Spinal cord (tissue), 10 donors: ENCODE data around the gene RAB3GAP2. TPM values are rescaled to one million over a fixed set of nuclear protein-coding genes. Genes with fewer than 3 reads are reported as not detected.
A peak's percentile ranks its signal among the peaks of the same experiment; 100 is the strongest.
"Not testable (repeated sequence)": the region's sequence is repeated elsewhere in the genome, so short reads cannot be mapped to it uniquely, and the experiment has no call there.

Experiments
- DNase-seq, 6 donors: peaks; one replicate each; pipeline versions ENCODE4 v3.0.0 to v3.0.0-alpha.2; 2013 to 2015; ENCODE audit warnings: low spot score in 6 of 6, low read depth in 4 of 6
- H3K27ac ChIP-seq: one replicate; pipeline ENCODE4 v1.5.1; 2013; ENCODE audit warnings: low read depth, low read length, control low read depth
- H3K27me3 ChIP-seq: one replicate; pipeline ENCODE4 v1.6.1; 2013; ENCODE audit warnings: low read length; ENCODE audit not compliant: control insufficient read depth, insufficient read depth
- H3K36me3 ChIP-seq: one replicate; pipeline ENCODE4 v1.6.1; 2013; ENCODE audit warnings: low read length; ENCODE audit not compliant: control insufficient read depth, insufficient read depth
- H3K4me1 ChIP-seq: one replicate; pipeline ENCODE4 v1.6.1; 2013; ENCODE audit warnings: low read length; ENCODE audit not compliant: control insufficient read depth, insufficient read depth
- H3K4me3 ChIP-seq: one replicate; pipeline ENCODE4 v1.5.1; 2013; ENCODE audit warnings: low read depth, low read length, control low read depth
- H3K9me3 ChIP-seq: one replicate; pipeline ENCODE4 v1.6.1; 2013; ENCODE audit warnings: low read length; ENCODE audit not compliant: control insufficient read depth, insufficient read depth
- WGBS: methylation state at CpG from one replicate; pipeline ENCODE4 v1.1.5; 2013; ENCODE audit warnings: missing lambda C conversion rate; ENCODE audit not compliant: insufficient coverage; 5-methylcytosine and 5-hydroxymethylcytosine counted together
- polyA plus RNA-seq, 2 donors: library from polyadenylated mRNA; unstranded; fragments of 120-200 nt; gene quantifications; one replicate each; pipeline ENCODE4 v1.2.1, GENCODE V29; 2013; ENCODE audit not compliant: insufficient read length in 2 of 2
- total RNA-seq, 2 donors: library from RNA; depleted of rRNA in 1 of 2; stranded (reverse); fragments of 120-200 nt in 1 of 2; fragments of >200 nt in 1 of 2; gene quantifications; one replicate each; pipeline versions ENCODE4 v1.2.3 to v1.2.4, GENCODE V29; 2013 to 2014
- donor health status: healthy.

The RAB3GAP2 gene
- total and polyA plus RNA-seq, 4 donors = 23.2 to 45.3 (median 29.4) TPM

DNA sequence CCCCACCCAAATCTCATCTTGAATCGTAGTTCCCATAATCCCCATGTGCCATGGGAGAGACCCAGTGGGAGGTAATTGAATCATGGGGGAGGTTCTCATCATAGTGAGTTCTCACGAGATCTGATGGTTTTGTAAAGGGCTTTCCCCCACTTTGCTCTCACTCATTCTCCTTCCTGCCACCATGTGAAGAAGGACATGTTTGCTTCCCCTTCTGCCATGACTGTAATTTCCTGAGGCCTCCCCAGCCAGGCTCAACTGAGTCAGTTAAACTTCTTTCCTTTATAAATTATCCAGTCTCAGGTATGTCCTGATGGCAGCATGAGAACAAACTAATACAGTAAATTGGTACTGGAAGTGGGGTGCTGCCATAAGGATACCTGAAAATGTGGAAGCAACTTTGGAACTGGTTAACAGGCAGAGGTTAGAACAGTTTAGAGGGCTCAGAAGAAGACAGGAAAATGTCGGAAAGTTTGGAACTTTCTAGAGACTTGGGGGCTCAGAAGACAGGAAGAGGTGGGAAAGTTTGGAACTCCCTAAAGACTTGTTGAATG is 23.5 kb downstream of the RAB3GAP2 start:
- Histone ChIP-seq H3K36me3 (peaks cover 14% of the 10 kb centered on the region), H3K9me3 (peaks cover 16% of the 10 kb centered on the region)
- not testable (repeated sequence) for H3K4me1 ChIP-seq, H3K27ac ChIP-seq, H3K27me3 ChIP-seq, H3K4me3 ChIP-seq, DNase-seq
- 100% methylated on average over 1 of the region's 3 CpGs for WGBS

DNA sequence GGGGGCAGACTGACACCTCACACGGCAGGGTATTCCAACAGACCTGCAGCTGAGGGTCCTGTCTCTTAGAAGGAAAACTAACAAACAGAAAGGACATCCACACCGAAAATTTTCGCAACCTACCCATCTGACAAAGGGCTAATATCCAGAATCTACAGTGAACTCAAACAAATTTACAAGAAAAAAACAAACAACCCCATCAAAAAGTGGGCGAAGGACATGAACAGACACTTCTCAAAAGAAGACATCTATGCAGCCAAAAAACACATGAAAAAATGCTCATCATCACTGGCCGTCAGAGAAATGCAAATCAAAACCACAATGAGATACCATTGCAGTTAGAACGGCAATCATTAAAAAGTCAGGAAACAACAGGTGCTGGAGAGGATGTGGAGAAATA is 26.4 kb downstream of the RAB3GAP2 start:
- H3K4me1 ChIP-seq, H3K27ac ChIP-seq: not testable (repeated sequence)
- 100% methylated on average over 1 of the region's 6 CpGs for WGBS

DNA sequence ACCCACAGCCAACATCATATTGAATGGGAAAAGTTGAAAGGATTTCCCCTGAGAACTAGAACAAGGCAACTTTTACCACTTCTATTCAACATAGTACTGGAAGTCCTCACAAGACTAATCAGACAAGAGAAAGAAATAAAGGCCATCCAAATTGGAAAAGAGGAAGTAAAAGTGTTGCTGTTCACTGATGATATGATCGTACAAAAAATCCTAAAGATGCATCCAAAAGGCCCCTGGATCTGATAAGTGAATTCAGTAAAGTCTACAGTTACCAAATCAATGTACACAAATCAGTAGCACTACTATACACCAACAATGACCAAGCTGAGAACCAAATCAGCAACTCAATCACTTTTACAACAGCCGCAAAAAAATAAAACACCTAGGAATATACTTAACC is 28.3 kb downstream of the RAB3GAP2 start:
- no CpG with 5 or more reads among the region's 2 CpGs for WGBS
- H3K27me3 ChIP-seq = no peaks in the 10 kb centered on the region

More for the DNA sequence above, 26.4 kb downstream of the RAB3GAP2 start:
- not testable (repeated sequence) for H3K36me3 ChIP-seq, DNase-seq, H3K4me3 ChIP-seq, H3K27me3 ChIP-seq
- H3K9me3 ChIP-seq = peaks cover 16% of the 10 kb centered on the region

GRCh38 chr1:220241072-220241663 is 31.1 kb downstream of the RAB3GAP2 start:
- no peaks in the 10 kb centered on the region for H3K27me3 ChIP-seq
- no peaks in the 10 kb centered on the region for H3K36me3 ChIP-seq
- no peak for DNase-seq
- H3K4me3 ChIP-seq = no peak overlapping the region
- H3K27ac ChIP-seq = no peak overlapping the region
- H3K9me3 ChIP-seq = no peaks in the 10 kb centered on the region
- no peaks in the 10 kb centered on the region for H3K4me1 ChIP-seq
- WGBS = no CpG with 5 or more reads among the region's 2 CpGs

More for the DNA sequence above, 28.3 kb downstream of the RAB3GAP2 start:
- H3K9me3 ChIP-seq = peaks cover 4% of the 10 kb centered on the region
- no peak overlapping the region for H3K4me3 ChIP-seq
- H3K36me3 ChIP-seq = no peaks in the 10 kb centered on the region
- DNase-seq = no peak
- no peak overlapping the region for H3K27ac ChIP-seq
- no peaks in the 10 kb centered on the region for H3K4me1 ChIP-seq

GRCh38 chr1:220239966-220240365 is 32.3 kb downstream of the RAB3GAP2 start:
- no peak for DNase-seq
- H3K4me3 ChIP-seq = no peak overlapping the region
- no peaks in the 10 kb centered on the region for H3K4me1 ChIP-seq
- H3K27ac ChIP-seq = no peak overlapping the region
- WGBS = 100% methylated on average over 1 of the region's 3 CpGs
- no peaks in the 10 kb centered on the region for H3K27me3 ChIP-seq
- no peaks in the 10 kb centered on the region for H3K36me3 ChIP-seq
- no peaks in the 10 kb centered on the region for H3K9me3 ChIP-seq

DNA sequence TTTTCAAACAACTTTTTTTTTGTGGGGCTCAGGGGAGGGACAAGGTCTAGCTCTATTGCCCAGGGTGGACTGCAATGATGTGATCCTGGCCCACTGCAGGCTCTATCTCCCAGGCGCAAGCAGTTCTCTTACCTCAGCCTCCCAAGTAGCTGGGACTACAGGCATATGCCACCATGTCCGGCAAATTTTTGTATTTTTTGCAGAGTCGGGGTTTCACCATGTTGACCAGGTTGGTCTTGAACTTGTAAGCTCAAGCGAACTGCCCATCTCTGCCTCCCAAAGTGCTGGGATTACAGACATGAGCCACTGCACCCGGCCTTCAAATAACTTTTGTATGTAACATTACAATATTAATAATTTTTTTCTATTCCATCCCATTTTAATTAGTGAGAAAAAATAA is 33.0 kb downstream of the RAB3GAP2 start:
- 98% methylated on average over 4 of the region's 5 CpGs for whole genome bisulfite sequencing
- Histone ChIP-seq H3K9me3 (no peaks in the 10 kb centered on the region), H3K4me1 (no peaks in the 10 kb centered on the region), H3K4me3 (no peak overlapping the region), H3K36me3 (no peaks in the 10 kb centered on the region), H3K27me3 (no peaks in the 10 kb centered on the region), H3K27ac (no peak overlapping the region)
- no peak for DNase-seq

DNA sequence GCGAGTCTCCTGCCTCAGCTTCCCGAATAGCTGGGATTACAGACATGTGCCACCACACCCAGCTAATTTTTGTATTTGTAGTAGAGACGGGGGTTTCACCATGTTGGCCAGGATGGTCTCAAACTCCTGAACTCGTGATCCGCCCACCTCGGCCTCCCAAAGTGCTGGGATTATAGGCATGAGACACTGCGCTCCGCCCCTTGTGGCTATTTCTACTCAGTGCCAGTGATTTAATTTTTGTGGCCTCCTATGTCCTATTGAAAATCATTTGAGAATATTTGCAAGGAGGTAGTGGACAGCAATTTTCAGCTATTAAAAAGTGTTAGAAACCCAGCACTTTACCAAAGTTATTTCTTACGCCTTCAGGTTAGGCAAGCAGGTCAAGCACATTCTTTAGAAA is 36.0 kb downstream of the RAB3GAP2 start:
- not testable (repeated sequence) for DNase-seq, H3K4me3 ChIP-seq
- 100% methylated on average over 1 of the region's 9 CpGs for WGBS

GRCh38 chr1:220235462-220235861 is 36.8 kb downstream of the RAB3GAP2 start:
- no peak for DNase-seq
- Histone ChIP-seq H3K36me3 (no peaks in the 10 kb centered on the region), H3K27me3 (no peaks in the 10 kb centered on the region), H3K9me3 (no peaks in the 10 kb centered on the region), H3K4me1 (no peaks in the 10 kb centered on the region), H3K27ac (no peak overlapping the region), H3K4me3 (no peak overlapping the region)
- no CpG with 5 or more reads among the region's 1 CpG for WGBS

More for the DNA sequence above, 36.0 kb downstream of the RAB3GAP2 start:
- H3K36me3 ChIP-seq, H3K9me3 ChIP-seq, H3K4me1 ChIP-seq, H3K27me3 ChIP-seq, H3K27ac ChIP-seq: not testable (repeated sequence)

- no peaks in the 10 kb centered on the region for H3K27me3 ChIP-seq
- no peaks in the 10 kb centered on the region for H3K9me3 ChIP-seq
- no peaks in the 10 kb centered on the region for H3K4me1 ChIP-seq
- no peak for DNase-seq
- WGBS = no CpG with 5 or more reads among the region's 3 CpGs
- no peak overlapping the region for H3K27ac ChIP-seq
- no peak overlapping the region for H3K4me3 ChIP-seq
- no peaks in the 10 kb centered on the region for H3K36me3 ChIP-seq
Observed at GRCh38 chr1:220233927-220234326, 38.3 kb downstream of the RAB3GAP2 start.

- no peak overlapping the region for H3K27ac ChIP-seq
- H3K4me1 ChIP-seq = no peaks in the 10 kb centered on the region
- DNase-seq = peak in 1 of 6 donors; percentile 16
- 50% methylated on average over 1 of the region's 2 CpGs for WGBS
- no peaks in the 10 kb centered on the region for H3K27me3 ChIP-seq
- H3K4me3 ChIP-seq = no peak overlapping the region
- H3K36me3 ChIP-seq = no peaks in the 10 kb centered on the region
- no peaks in the 10 kb centered on the region for H3K9me3 ChIP-seq
Observed at GRCh38 chr1:220229771-220230170, 42.5 kb downstream of the RAB3GAP2 start.
